LNCaP clone FGC (cell line): ENCODE results near the gene IRF9.

Experiments
- DNase-seq: peaks from one replicate; pipeline ENCODE4 v3.0.0-alpha.2; 2011; ENCODE audit warnings: low read depth
- H3K4me3 ChIP-seq: 2 replicates; pipeline ENCODE4 v1.5.1; 2011; ENCODE audit warnings: mild to moderate bottlenecking, low read depth, low read length, control low read depth
- TF ChIP-seq, protein P1 (sequence below): IDR thresholded peaks from 2 replicates; pipeline ENCODE4 v1.5.1; 2012; ENCODE audit warnings: mild to moderate bottlenecking; ENCODE audit not compliant: control insufficient read depth, insufficient read depth; ENCODE audit errors: extremely low read depth

Gene IRF9

DNA sequence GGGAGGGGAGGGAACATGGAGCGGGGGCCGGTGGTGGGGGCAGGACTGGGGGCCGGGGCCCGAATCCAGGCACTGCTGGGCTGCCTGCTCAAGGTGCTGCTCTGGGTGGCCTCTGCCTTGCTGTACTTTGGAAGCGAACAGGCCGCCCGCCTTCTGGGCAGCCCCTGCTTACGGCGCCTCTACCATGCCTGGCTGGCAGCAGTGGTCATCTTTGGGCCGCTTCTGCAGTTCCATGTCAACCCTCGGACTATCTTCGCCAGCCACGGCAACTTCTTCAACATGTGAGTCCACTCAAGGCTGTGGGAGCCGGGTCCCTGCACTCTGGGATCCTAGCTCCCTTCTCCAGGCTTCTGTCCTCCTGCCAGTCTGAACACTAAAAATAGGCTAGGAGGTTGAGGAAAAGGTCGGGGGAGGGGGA lies 29.5 kb upstream of the IRF9 start:
- TF ChIP-seq, protein P1, sequence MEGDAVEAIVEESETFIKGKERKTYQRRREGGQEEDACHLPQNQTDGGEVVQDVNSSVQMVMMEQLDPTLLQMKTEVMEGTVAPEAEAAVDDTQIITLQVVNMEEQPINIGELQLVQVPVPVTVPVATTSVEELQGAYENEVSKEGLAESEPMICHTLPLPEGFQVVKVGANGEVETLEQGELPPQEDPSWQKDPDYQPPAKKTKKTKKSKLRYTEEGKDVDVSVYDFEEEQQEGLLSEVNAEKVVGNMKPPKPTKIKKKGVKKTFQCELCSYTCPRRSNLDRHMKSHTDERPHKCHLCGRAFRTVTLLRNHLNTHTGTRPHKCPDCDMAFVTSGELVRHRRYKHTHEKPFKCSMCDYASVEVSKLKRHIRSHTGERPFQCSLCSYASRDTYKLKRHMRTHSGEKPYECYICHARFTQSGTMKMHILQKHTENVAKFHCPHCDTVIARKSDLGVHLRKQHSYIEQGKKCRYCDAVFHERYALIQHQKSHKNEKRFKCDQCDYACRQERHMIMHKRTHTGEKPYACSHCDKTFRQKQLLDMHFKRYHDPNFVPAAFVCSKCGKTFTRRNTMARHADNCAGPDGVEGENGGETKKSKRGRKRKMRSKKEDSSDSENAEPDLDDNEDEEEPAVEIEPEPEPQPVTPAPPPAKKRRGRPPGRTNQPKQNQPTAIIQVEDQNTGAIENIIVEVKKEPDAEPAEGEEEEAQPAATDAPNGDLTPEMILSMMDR = no peak
- no peak overlapping the region for H3K4me3 ChIP-seq
- no peak for DNase-seq

- H3K4me3 ChIP-seq = no peak overlapping the region
- DNase-seq = no peak
- TF ChIP-seq, protein P1 = no peak
Measured at GRCh38 chr14:24132061-24132685, 28.9 kb upstream of the IRF9 start.

DNA sequence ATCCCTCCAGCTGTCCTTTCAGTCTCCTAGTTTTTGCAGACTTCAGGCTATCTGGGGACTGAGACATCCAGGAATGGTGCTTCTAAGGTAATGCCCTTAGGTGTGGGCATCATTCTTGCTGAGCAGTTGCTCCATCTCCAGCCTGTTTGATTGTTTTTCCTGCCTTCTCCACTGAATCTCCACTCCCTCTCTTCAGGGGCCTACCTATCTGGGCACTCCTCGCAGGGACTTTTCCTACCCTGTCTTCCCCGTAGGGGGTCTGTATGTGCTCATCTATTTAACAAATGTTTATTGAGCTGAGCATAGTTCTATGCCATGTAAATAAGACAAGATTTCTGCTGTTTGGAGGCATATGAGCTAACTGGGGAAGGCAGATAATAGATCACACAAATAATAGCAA lies 28.1 kb upstream of the IRF9 start:
- no peak for DNase-seq
- TF ChIP-seq, protein P1 = no peak
- no peak overlapping the region for H3K4me3 ChIP-seq

- TF ChIP-seq, protein P1 = no peak
- DNase-seq = no peak
- no peak overlapping the region for H3K4me3 ChIP-seq
Measured at GRCh38 chr14:24133735-24134134, 27.3 kb upstream of the IRF9 start.

DNA sequence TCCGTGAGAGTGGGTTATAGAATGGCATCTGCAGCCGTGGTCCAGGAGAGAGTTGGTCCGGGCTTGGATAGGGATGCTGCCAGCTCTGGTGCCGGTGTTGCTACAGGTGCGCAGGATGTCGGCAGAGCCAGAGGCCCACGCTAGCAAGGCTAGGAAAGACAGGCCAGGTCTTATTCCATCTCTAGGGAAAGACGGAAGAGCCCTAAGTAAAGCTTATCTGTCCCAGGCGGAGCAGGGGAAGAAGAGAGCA lies 25.6 kb upstream of the IRF9 start:
- TF ChIP-seq, protein P1 = no peak
- DNase-seq = no peak

GRCh38 chr14:24135834-24136683 lies 25.0 kb upstream of the IRF9 start, which contains the start of gene PSME1:
TSS of gene PSME1 (plus strand) at chr14:24136194. CDS start at chr14:24136263, 69 bp downstream.
- DNase-seq = peak; percentile 58
- TF ChIP-seq, protein P1 = no peak
- H3K4me3 ChIP-seq = peak within 1 kb of the TSS; percentile 77

More for the DNA sequence above, 25.6 kb upstream of the IRF9 start:
- peak overlapping the region; percentile 77 for H3K4me3 ChIP-seq
